ENCODE data around the gene RDH5.
"Not testable (repeated sequence)": the region's sequence is repeated elsewhere in the genome, so short reads cannot be mapped to it uniquely, and the experiment has no call there.

The RDH5 gene

DNA sequence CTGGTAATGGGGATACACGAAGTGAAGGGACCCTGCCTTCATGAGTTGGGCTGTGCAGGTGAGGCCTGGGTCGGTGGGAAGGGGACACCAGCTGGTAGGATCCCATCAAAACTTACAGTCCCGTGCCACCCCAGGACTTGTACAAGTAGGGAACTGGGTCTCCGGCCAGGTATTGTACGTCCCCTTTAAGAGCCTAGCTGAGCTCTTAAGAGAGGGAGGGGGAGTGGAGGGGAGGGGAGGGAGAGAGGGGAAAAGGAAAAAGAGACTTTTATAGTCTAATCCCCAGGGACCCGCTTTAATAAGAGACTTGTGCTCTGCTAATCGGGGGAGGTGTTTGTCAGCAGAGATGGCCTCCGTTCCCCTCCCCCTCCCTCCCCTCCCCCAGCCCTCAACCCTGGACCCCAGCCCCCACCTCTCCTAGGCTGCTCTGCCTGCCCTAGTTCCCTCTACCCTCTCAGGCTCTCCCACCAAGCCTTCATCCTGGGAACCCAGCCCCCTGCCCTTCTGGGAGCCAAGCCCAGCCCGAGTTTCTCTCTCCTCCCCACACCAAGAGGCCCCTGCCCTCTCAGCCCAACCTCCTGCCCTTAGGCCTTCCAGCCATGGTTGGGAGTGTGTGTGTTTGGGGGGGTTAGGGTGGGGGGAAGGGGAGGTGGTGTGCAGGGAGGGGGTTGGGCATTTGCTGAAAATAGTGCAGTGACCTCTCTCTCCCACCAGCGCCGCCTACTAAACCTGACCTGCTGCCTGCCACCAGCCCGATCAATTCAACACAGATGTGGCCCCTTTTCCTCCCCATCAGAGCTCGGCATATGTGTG lies 25.4 kb downstream of the RDH5 start:
- DNase-seq (ENCODE audit: low read depth), result no peak
- no peak overlapping the region; the same call in 1 of the 2 replicates for H3K4me3 ChIP-seq (ENCODE audit: low read depth, low read length)
- TF ChIP-seq, protein P1, sequence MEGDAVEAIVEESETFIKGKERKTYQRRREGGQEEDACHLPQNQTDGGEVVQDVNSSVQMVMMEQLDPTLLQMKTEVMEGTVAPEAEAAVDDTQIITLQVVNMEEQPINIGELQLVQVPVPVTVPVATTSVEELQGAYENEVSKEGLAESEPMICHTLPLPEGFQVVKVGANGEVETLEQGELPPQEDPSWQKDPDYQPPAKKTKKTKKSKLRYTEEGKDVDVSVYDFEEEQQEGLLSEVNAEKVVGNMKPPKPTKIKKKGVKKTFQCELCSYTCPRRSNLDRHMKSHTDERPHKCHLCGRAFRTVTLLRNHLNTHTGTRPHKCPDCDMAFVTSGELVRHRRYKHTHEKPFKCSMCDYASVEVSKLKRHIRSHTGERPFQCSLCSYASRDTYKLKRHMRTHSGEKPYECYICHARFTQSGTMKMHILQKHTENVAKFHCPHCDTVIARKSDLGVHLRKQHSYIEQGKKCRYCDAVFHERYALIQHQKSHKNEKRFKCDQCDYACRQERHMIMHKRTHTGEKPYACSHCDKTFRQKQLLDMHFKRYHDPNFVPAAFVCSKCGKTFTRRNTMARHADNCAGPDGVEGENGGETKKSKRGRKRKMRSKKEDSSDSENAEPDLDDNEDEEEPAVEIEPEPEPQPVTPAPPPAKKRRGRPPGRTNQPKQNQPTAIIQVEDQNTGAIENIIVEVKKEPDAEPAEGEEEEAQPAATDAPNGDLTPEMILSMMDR (IDR thresholded peaks at IDR 0.05; ENCODE audit: insufficient read depth, low read depth, low read length, missing control alignments), result no peak

DNA sequence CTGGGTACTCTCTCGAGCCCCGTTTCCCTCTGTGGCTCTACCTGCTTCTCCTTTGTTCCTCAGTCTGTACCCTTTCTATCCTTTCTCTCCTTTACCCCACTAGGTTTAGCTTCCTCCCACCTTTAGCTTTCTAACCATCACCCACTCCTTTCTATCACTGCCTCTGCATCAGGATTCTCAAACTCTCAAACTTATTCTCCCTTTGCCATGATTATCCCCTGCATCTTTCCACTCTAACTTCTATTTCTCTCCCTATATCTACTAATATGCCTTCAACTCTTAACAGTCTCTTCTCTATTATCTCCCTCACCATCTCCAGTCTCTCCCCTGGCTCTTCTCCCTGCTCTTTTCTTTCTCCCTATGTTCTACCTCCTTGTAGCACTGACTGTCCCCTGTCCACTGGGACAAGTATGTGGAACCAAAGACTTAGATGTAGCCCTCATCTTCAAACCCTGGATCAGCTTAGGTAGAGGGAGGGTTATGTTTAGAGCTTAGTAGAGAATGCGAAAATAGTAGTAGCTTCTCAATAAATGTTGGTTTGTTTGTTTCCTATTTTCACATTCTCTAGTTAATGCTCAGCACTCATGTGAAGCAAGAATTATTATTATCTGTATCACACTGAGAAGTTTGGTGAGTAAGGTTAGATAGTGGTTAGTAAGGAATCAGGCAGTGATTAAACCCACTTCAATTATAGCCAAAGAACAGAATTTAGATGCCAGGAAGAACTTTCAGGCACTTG lies 26.1 kb downstream of the RDH5 start:
- TF ChIP-seq, protein P1 (IDR thresholded peaks at IDR 0.05; ENCODE audit: insufficient read depth, low read depth, low read length, missing control alignments), result no peak
- no peak overlapping the region for H3K4me3 ChIP-seq (ENCODE audit: low read depth, low read length)
- no peak for DNase-seq (ENCODE audit: low read depth)

DNA sequence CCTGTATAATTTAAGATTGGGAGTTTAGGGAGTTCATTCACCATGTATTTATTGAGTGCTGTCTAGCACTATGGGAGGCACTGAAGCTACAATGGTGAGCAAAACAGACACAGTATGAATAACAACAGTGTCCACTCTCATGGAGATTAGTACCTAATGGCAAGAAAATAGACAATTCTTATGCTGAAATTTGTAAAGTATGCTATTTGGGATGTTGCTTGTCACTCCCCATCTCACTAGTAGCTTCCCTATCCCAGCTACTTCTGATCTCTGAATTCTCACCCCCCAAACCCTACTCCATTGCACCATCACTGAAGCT lies 26.7 kb downstream of the RDH5 start:
- H3K4me3 ChIP-seq (ENCODE audit: low read depth, low read length), result no peak overlapping the region

DNA sequence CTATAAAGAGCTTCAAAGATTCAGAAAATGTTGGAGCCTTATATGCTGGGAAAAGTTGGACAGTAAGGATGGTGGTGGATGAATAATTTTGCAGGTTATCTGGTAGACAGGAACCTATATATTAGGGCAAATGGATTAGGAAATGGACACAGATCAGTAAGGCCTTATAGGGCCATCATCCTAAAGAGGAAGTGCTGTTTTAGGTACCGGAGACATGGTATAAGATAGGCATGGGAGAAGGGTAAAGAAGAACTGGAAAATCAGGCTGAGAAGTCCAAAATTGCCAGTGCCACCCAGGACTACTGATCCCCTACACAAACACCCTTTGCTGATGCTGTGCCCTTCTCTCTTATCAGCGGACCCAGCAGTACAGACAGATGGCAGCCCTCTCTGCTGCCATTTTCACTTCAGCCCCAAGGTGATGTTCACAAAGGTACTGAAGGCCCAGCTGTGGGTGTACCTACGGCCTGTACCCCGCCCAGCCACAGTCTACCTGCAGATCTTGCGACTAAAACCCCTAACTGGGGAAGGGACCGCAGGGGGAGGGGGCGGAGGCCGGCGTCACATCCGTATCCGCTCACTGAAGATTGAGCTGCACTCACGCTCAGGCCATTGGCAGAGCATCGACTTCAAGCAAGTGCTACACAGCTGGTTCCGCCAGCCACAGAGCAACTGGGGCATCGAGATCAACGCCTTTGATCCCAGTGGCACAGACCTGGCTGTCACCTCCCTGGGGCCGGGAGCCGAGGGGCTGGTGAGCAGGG lies 28.2 kb downstream of the RDH5 start:
- TF ChIP-seq, protein P1 (IDR thresholded peaks at IDR 0.05; ENCODE audit: insufficient read depth, low read depth, low read length, missing control alignments), result no peak
- H3K4me3 ChIP-seq (ENCODE audit: low read depth, low read length), result no peak overlapping the region
- DNase-seq (ENCODE audit: low read depth), result no peak

More for the DNA sequence above, 26.7 kb downstream of the RDH5 start:
- TF ChIP-seq, protein P1 (IDR thresholded peaks at IDR 0.05; ENCODE audit: insufficient read depth, low read depth, low read length, missing control alignments), result no peak
- DNase-seq (ENCODE audit: low read depth), result no peak

DNA sequence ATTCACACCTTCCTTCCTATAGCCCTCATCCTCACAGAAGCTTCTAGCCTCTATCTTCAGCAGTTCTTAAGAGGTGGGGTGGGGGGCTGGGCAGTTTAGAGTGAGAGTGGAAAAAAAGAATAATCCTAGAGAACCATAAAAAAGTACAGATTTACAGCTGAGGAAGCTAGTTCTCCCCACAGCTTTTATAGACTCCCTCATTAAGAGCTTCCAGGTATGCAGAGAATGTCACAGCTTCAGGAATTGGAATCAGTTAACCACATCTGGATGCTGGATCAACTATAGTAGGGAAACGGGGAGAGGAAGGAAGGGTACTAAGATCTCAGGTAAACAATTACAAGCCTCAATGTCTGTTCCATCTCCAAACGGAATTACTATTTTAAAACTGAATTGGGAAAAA lies 35.1 kb downstream of the RDH5 start:
- TF ChIP-seq, protein P1 (IDR thresholded peaks at IDR 0.05; ENCODE audit: insufficient read depth, low read depth, low read length, missing control alignments), result no peak
- no peak for DNase-seq (ENCODE audit: low read depth)
- no peak overlapping the region for H3K4me3 ChIP-seq (ENCODE audit: low read depth, low read length)

DNA sequence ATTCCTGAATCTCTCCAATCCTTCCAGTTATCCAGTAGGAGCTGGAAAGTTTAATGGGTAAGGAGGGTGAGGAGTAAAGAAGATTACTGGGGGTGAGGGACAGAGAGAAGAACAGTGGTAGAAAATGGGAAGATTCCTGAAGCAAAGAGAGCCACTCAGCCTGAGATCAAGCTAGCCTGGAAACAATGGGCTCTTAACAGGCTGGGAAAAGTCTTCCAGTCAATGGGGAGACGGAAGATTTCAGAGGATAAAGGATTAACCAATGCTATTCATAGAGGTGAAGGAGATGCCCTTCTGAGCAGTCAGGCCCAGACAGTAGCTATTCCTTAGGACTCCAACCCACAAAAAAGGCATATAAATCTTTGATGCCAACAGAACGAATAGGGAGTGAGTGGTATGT lies 37.5 kb downstream of the RDH5 start:
- no peak overlapping the region for H3K4me3 ChIP-seq (ENCODE audit: low read depth, low read length)
- TF ChIP-seq, protein P1 (IDR thresholded peaks at IDR 0.05; ENCODE audit: insufficient read depth, low read depth, low read length, missing control alignments), result no peak
- no peak for DNase-seq (ENCODE audit: low read depth)

DNA sequence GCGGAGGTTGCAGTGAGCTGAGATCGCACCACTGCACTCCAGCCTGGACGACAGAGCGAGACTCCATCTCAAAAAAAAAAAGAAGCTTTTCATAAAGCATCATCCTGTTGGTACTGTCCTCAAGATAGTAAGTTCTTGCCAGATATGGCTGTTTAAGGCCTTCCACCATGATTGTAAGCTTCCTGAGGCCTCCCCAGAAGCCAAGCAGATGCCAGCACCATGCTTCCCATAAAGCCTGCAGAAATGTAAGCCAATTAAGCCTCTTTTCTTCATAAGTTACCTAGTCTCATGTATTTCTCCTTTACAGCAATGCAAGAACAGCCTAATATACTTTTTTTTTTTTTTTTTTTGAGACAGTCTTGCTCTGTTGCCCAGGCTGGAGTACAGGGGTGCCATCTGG lies 38.4 kb downstream of the RDH5 start:
- not testable (repeated sequence) for DNase-seq (ENCODE audit: low read depth); H3K4me3 ChIP-seq (ENCODE audit: low read depth, low read length)

Measured in GM12865 (cell line).